Gastroesophageal sphincter (tissue), 4 donors: ENCODE results near the gene MGLL. TPM values are rescaled to one million over a fixed set of nuclear protein-coding genes. Genes with fewer than 3 reads are reported as not detected.

Experiments used
- ATAC-seq: fragments of 150-250 bp; one replicate; pipeline ENCODE4 v1.9.1; 2016; ENCODE audit warnings: mild to moderate bottlenecking, moderate library complexity
- H3K27ac ChIP-seq, 4 donors: fragments of 200-600 bp; sonication (generic) in 3 of 4; 1 replicate in 3 of 4; 2 replicates in 1 of 4; pipeline ENCODE4 v1.5.1; 2016 to 2019
- H3K27me3 ChIP-seq: fragments of 200-600 bp; sonication (generic); one replicate; pipeline ENCODE4 v1.5.1; 2019
- H3K36me3 ChIP-seq, 2 donors: fragments of 200-600 bp; sonication (generic); one replicate each; pipeline ENCODE4 v1.5.1; 2019; ENCODE audit warnings: control low read depth in 1 of 2
- H3K4me1 ChIP-seq, 3 donors: fragments of 200-600 bp; sonication (generic); 1 replicate in 2 of 3; 2 replicates in 1 of 3; pipeline ENCODE4 v1.5.1; 2016 to 2019; ENCODE audit warnings: control low read depth in 2 of 3
- H3K4me3 ChIP-seq, 2 donors: fragments of 200-600 bp; sonication (generic); one replicate each; pipeline ENCODE4 v1.5.1; 2019; ENCODE audit warnings: mild to moderate bottlenecking in 1 of 2, moderate library complexity in 1 of 2
- H3K9me3 ChIP-seq, 3 donors: fragments of 200-600 bp; sonication (generic); one replicate each; pipeline ENCODE4 v1.5.1; 2017 to 2019; ENCODE audit warnings: control low read depth in 2 of 3
- CTCF ChIP-seq, 4 experiments: fragments of 200-600 bp in 2 of 4; fragments of 450-650 bp in 2 of 4; sonication (generic) in 1 of 4; IDR thresholded peaks; one replicate each; pipeline ENCODE4 v1.5.1; 2017 to 2019; ENCODE audit warnings: antibody characterized with exemption in 4 of 4, mild to moderate bottlenecking in 2 of 4, moderate library complexity in 2 of 4
- EP300 ChIP-seq: sonication (generic); formaldehyde crosslinking; IDR thresholded peaks from one replicate; pipeline ENCODE4 v1.6.1; 2017; ENCODE audit warnings: antibody characterized with exemption, mild to moderate bottlenecking
- POLR2A ChIP-seq, 2 donors: fragments of 450-650 bp; IDR thresholded peaks; one replicate each; pipeline ENCODE4 v1.6.1; 2017; ENCODE audit warnings: antibody characterized with exemption in 2 of 2, mild to moderate bottlenecking in 2 of 2, moderate library complexity in 1 of 2
- POLR2AphosphoS5 ChIP-seq: sonication (generic); formaldehyde crosslinking; IDR thresholded peaks from one replicate; pipeline ENCODE4 v1.6.1; 2017; ENCODE audit warnings: antibody characterized with exemption
- WGBS, 2 donors: methylation state at CpG; one replicate each; pipeline ENCODE4 v1.1.5; 2018; ENCODE audit warnings: low coverage in 1 of 2; 5-methylcytosine and 5-hydroxymethylcytosine counted together
- total RNA-seq, 4 donors: library from RNA; depleted of rRNA; stranded (reverse); fragments of >200 nt; gene quantifications; one replicate each; pipeline ENCODE4 v1.1.0, GENCODE V29; 2016

The MGLL gene
- total RNA-seq, 4 donors from 2014 or later: 39.2 to 171 (median 55.8) TPM

GRCh38 chr3:127833281-127834032 is 11.1 kb upstream of the MGLL start:
- ATAC-seq: no peak
- Histone ChIP-seq H3K4me3 (no peak overlapping the region), H3K9me3 (peaks cover 0 to 21% (median 0%) of the 10 kb centered on the region in 3 donors), H3K4me1 (no peaks in the 10 kb centered on the region), H3K27ac (no peak overlapping the region), H3K27me3 (no peaks in the 10 kb centered on the region), H3K36me3 (no peaks in the 10 kb centered on the region)
- no peak for TF ChIP-seq CTCF (IDR thresholded peaks at IDR 0.05)
- no peak for TF ChIP-seq POLR2AphosphoS5
- 97 to 100% methylated on average over 1 to 2 of the region's 2 CpGs for WGBS, 2 donors

GRCh38 chr3:127831723-127832172 is 9.4 kb upstream of the MGLL start:
- Histone ChIP-seq H3K27me3 (no peaks in the 10 kb centered on the region), H3K27ac (no peak overlapping the region), H3K36me3 (no peaks in the 10 kb centered on the region), H3K4me3 (no peak overlapping the region), H3K9me3 (peaks cover 0 to 27% (median 0%) of the 10 kb centered on the region in 3 donors), H3K4me1 (no peaks in the 10 kb centered on the region)
- ATAC-seq: no peak
- WGBS, 2 donors: 47 to 77% methylated on average over 2 to 4 of the region's 4 CpGs
- TF ChIP-seq CTCF (IDR thresholded peaks at IDR 0.05): peak; percentile 61 to 81 (median 65)
- no peak for TF ChIP-seq POLR2A (IDR thresholded peaks at IDR 0.05)

GRCh38 chr3:127829537-127829936 is 7.2 kb upstream of the MGLL start:
- 14% methylated on average over 1 of the region's 1 CpG; no CpG with 5 or more reads in 1 of the 2 donors for WGBS, 2 donors
- no peak overlapping the region for H3K4me3 ChIP-seq
- H3K27me3 ChIP-seq: no peaks in the 10 kb centered on the region
- no peaks in the 10 kb centered on the region for H3K36me3 ChIP-seq
- H3K9me3 ChIP-seq: peaks cover 0 to 27% (median 0%) of the 10 kb centered on the region in 3 donors
- no peak for ATAC-seq
- no peak for TF ChIP-seq POLR2A (IDR thresholded peaks at IDR 0.05)
- TF ChIP-seq EP300: no peak
- no peak overlapping the region for H3K27ac ChIP-seq
- H3K4me1 ChIP-seq: no peaks in the 10 kb centered on the region

GRCh38 chr3:127827808-127828207 is 5.5 kb upstream of the MGLL start:
- H3K4me3 ChIP-seq: no peak overlapping the region
- WGBS, 2 donors: 83 to 89% methylated on average over 1 to 2 of the region's 2 CpGs
- peaks cover 0 to 8% (median 0%) of the 10 kb centered on the region in 3 donors for H3K4me1 ChIP-seq
- H3K36me3 ChIP-seq: no peaks in the 10 kb centered on the region
- H3K9me3 ChIP-seq: peaks cover 0 to 27% (median 0%) of the 10 kb centered on the region in 3 donors
- H3K27me3 ChIP-seq: no peaks in the 10 kb centered on the region
- no peak overlapping the region for H3K27ac ChIP-seq
- TF ChIP-seq POLR2A (IDR thresholded peaks at IDR 0.05) (no peak), POLR2AphosphoS5 (no peak), CTCF (IDR thresholded peaks at IDR 0.05) (no peak), EP300 (no peak)
- ATAC-seq: no peak

GRCh38 chr3:127825756-127826155 is 3.4 kb upstream of the MGLL start:
- H3K27me3 ChIP-seq: no peaks in the 10 kb centered on the region
- ATAC-seq: no peak
- H3K4me3 ChIP-seq: no peak overlapping the region
- WGBS, 2 donors: 78 to 89% methylated on average over 3 of the region's 3 CpGs
- no peak for TF ChIP-seq POLR2AphosphoS5
- no peak for TF ChIP-seq CTCF (IDR thresholded peaks at IDR 0.05)
- TF ChIP-seq POLR2A (IDR thresholded peaks at IDR 0.05): no peak
- TF ChIP-seq EP300: no peak
- peaks cover 0 to 27% (median 0%) of the 10 kb centered on the region in 3 donors for H3K9me3 ChIP-seq
- H3K27ac ChIP-seq: no peak overlapping the region
- H3K36me3 ChIP-seq: no peaks in the 10 kb centered on the region
- peaks cover 3 to 24% (median 7%) of the 10 kb centered on the region in 3 donors for H3K4me1 ChIP-seq
